Measurements from ENCODE around the gene HECTD4.

Gene HECTD4

GRCh38 chr12:112194601-112195247, 187.5 kb downstream of the HECTD4 start:
- in situ Hi-C loops (cut with MboI; ENCODE audit: low pct_unique_long_range_greater_than_20kb, low sequenced_read_pairs, unreplicated experiment) = no loop called here
- no peak for TF ChIP-seq CTCF (IDR thresholded peaks at IDR 0.05; ENCODE audit: extremely low read depth, insufficient read depth, missing control alignments)
- DNase-seq (ENCODE audit: low spot score) = no peak

DNA sequence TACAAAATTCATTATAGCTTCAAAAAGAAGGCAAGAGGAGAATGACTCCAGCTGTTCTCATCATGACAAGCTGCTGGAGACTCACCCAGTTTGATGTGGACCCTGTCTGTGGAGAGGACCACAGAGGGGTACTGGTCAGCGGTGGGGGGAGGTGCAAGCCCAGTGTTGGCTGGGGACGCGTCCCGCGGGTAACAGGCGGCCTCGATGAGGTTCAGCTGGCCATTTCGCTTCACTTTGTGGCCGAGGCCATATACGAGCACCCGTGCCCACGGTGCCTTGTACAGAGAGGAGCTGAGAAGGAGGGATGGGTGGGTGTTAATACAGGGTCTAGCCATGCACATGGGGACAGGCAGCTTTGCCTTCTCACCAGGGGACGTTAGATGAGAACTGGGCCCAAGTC, 189.8 kb downstream of the HECTD4 start:
- DNase-seq (ENCODE audit: low spot score) = no peak
- in situ Hi-C loops (cut with MboI; ENCODE audit: low pct_unique_long_range_greater_than_20kb, low sequenced_read_pairs, unreplicated experiment) = no loop called here
- TF ChIP-seq CTCF (IDR thresholded peaks at IDR 0.05; ENCODE audit: extremely low read depth, insufficient read depth, missing control alignments) = no peak

GRCh38 chr12:112191840-112192321, 190.3 kb downstream of the HECTD4 start:
- DNase-seq (ENCODE audit: low spot score) = no peak
- in situ Hi-C loops (cut with MboI; ENCODE audit: low pct_unique_long_range_greater_than_20kb, low sequenced_read_pairs, unreplicated experiment) = no loop called here
- TF ChIP-seq CTCF (IDR thresholded peaks at IDR 0.05; ENCODE audit: extremely low read depth, insufficient read depth, missing control alignments) = no peak

DNA sequence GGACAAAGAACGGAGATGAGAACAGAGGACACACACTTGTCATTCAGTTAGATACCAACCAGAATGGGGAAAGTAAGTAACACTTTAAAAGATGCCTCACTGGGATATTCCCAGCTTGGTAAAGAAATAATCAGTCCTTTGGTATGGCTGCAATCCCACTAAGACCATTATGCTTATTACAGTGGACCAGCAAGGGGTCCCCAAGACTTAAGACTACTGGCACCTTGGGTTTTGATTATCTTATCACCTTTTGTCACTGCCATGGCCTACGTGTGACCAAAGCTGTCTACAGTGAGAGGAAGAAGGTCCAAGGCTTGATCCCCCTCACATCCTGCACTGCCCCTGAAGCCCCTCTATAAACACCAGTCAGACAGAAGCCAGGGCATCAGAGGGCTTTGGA, 191.0 kb downstream of the HECTD4 start:
- DNase-seq (ENCODE audit: low spot score) = no peak
- in situ Hi-C loops (cut with MboI; ENCODE audit: low pct_unique_long_range_greater_than_20kb, low sequenced_read_pairs, unreplicated experiment) = no loop called here
- no peak for TF ChIP-seq CTCF (IDR thresholded peaks at IDR 0.05; ENCODE audit: extremely low read depth, insufficient read depth, missing control alignments)

GRCh38 chr12:112190231-112191025, 191.8 kb downstream of the HECTD4 start:
- in situ Hi-C loops (cut with MboI; ENCODE audit: low pct_unique_long_range_greater_than_20kb, low sequenced_read_pairs, unreplicated experiment) = no loop called here
- no peak for TF ChIP-seq CTCF (IDR thresholded peaks at IDR 0.05; ENCODE audit: extremely low read depth, insufficient read depth, missing control alignments)
- no peak for DNase-seq (ENCODE audit: low spot score)

- no peak for TF ChIP-seq CTCF (IDR thresholded peaks at IDR 0.05; ENCODE audit: extremely low read depth, insufficient read depth, missing control alignments)
- in situ Hi-C loops (cut with MboI; ENCODE audit: low pct_unique_long_range_greater_than_20kb, low sequenced_read_pairs, unreplicated experiment) = no loop called here
- no peak for DNase-seq (ENCODE audit: low spot score)
Observed at GRCh38 chr12:112188130-112188830, 194.0 kb downstream of the HECTD4 start.

Data from GM13977 (cell line).